Vagina (tissue), 2 donors: ENCODE data around the gene CASQ1.

Experiments used
- CTCF ChIP-seq, 3 experiments: fragments of 450-650 bp in 2 of 3; fragments of 200-600 bp in 1 of 3; sonication (generic) in 1 of 3; IDR thresholded peaks; one replicate each; pipeline ENCODE4 v1.5.1; 2017 to 2019; ENCODE audit warnings: antibody characterized with exemption in 3 of 3, mild to moderate bottlenecking in 2 of 3, moderate library complexity in 2 of 3
- POLR2A ChIP-seq, 2 donors: fragments of 450-650 bp; IDR thresholded peaks; one replicate each; pipeline ENCODE4 v1.6.1; 2017; ENCODE audit warnings: antibody characterized with exemption in 2 of 2, mild to moderate bottlenecking in 2 of 2, moderate library complexity in 2 of 2
- POLR2AphosphoS5 ChIP-seq, 2 donors: sonication (generic); formaldehyde crosslinking; IDR thresholded peaks; one replicate each; pipeline ENCODE4 v1.9.0; 2017; ENCODE audit warnings: antibody characterized with exemption in 2 of 2, mild to moderate bottlenecking in 2 of 2, low read depth in 1 of 2; ENCODE audit not compliant: insufficient read depth in 1 of 2

- TF ChIP-seq POLR2A (IDR thresholded peaks at IDR 0.05): no peak
- no peak for TF ChIP-seq CTCF (IDR thresholded peaks at IDR 0.05)
- no peak for TF ChIP-seq POLR2AphosphoS5 (IDR thresholded peaks at IDR 0.05; ENCODE audit: insufficient read depth in 1 of 2, low read depth in 1 of 2)
These were observed 60.6 kb downstream of the CASQ1 start for GRCh38 chr1:160251011-160251410.
